Activated naive CD4-positive, alpha-beta T cell (primary cell): ENCODE measurements around the gene STX4.

Source experiments
- DNase-seq, 4 experiments: peaks; one replicate each; lab custom pipeline; 2025; lab: John Stamatoyannopoulos, UW

STX4 gene

GRCh38 chr16:31064882-31065461 lies 31.6 kb downstream of the STX4 start:
- no peak for DNase-seq

GRCh38 chr16:31067342-31067741 lies 34.0 kb downstream of the STX4 start:
- no peak for DNase-seq

- DNase-seq, result no peak
Measured at GRCh38 chr16:31071861-31072260, 38.5 kb downstream of the STX4 start.

- DNase-seq, result no peak
Measured at GRCh38 chr16:31072540-31073141, 39.3 kb downstream of the STX4 start.

- peak; percentile 59 to 79 (median 65) for DNase-seq
Measured at GRCh38 chr16:31073142-31073969, 40.0 kb downstream of the STX4 start.

- peak; percentile 88 to 95 (median 92) for DNase-seq
Measured at GRCh38 chr16:31073970-31074813, 40.8 kb downstream of the STX4 start, which contains the start of the genes ZNF646 and ZNF668. Gene ZNF646 (plus strand): TSS chr16:31074422. CDS start chr16:31076325, 1,903 bp downstream. Gene ZNF668 (minus strand): TSS chr16:31074240. CDS start chr16:31064459, 9,781 bp downstream.

GRCh38 chr16:31074814-31075183 lies 41.4 kb downstream of the STX4 start:
- no peak for DNase-seq

- DNase-seq, result no peak
Measured at GRCh38 chr16:31076319-31076718, 43.0 kb downstream of the STX4 start.

- DNase-seq, result no peak
Measured at GRCh38 chr16:31077024-31077423, 43.7 kb downstream of the STX4 start.

- DNase-seq, result no peak
Measured at GRCh38 chr16:31077592-31078396, 44.4 kb downstream of the STX4 start.

GRCh38 chr16:31078597-31079341 lies 45.4 kb downstream of the STX4 start:
- no peak for DNase-seq

- no peak for DNase-seq
Measured at GRCh38 chr16:31079342-31079944, 46.1 kb downstream of the STX4 start.

GRCh38 chr16:31080035-31080629 lies 46.8 kb downstream of the STX4 start:
- DNase-seq, result no peak

GRCh38 chr16:31080756-31081419 lies 47.5 kb downstream of the STX4 start:
- no peak for DNase-seq

- no peak for DNase-seq
Measured at GRCh38 chr16:31081428-31082351, 48.3 kb downstream of the STX4 start.

- no peak for DNase-seq
Measured at GRCh38 chr16:31082368-31083045, 49.1 kb downstream of the STX4 start.

- no peak for DNase-seq
Measured at GRCh38 chr16:31083081-31083480, 49.7 kb downstream of the STX4 start.
